Ishikawa (cell line): ENCODE measurements around the gene OXA1L.

ENCODE experiments used
- CREB1 ChIP-seq: IDR thresholded peaks from 2 replicates; pipeline ENCODE4 v1.6.1; 2012; ENCODE audit warnings: low read depth
- EP300 ChIP-seq: IDR thresholded peaks from 2 replicates; pipeline ENCODE4 v1.6.1; 2012; ENCODE audit warnings: borderline replicate concordance
- FOXM1 ChIP-seq: IDR thresholded peaks from 2 replicates; pipeline ENCODE4 v1.6.1; 2012; ENCODE audit warnings: low read depth, borderline replicate concordance
- MAX ChIP-seq: IDR thresholded peaks from 2 replicates; pipeline ENCODE4 v1.6.1; 2012
- TAF1 ChIP-seq: IDR thresholded peaks from 2 replicates; pipeline ENCODE4 v1.6.1; 2012; ENCODE audit warnings: low read depth, mild to moderate bottlenecking
- TEAD4 ChIP-seq: IDR thresholded peaks from 2 replicates; pipeline ENCODE4 v1.6.1; 2012
- YY1 ChIP-seq: IDR thresholded peaks from 2 replicates; pipeline ENCODE4 v1.6.1; 2012; ENCODE audit warnings: low read depth
- ZBTB7A ChIP-seq: IDR thresholded peaks from 2 replicates; pipeline ENCODE4 v1.6.1; 2012; ENCODE audit warnings: low read depth

- TF ChIP-seq EP300 = no peak
- TF ChIP-seq ZBTB7A = no peak
- TF ChIP-seq TAF1 = no peak
- no peak for TF ChIP-seq MAX
- TF ChIP-seq TEAD4 = no peak
- no peak for TF ChIP-seq FOXM1
- TF ChIP-seq CREB1 = no peak
- TF ChIP-seq YY1 = no peak
These were observed 37.1 kb downstream of the OXA1L start for GRCh38 chr14:22803687-22803974.
